GM18951 (cell line): ENCODE data around the gene ARHGAP24.

Source experiments
- POLR2A ChIP-seq: IDR thresholded peaks from 4 replicates; pipeline ENCODE4 v1.6.1; 2011; ENCODE audit warnings: mild to moderate bottlenecking; ENCODE audit not compliant: insufficient read length, insufficient read depth; ENCODE audit errors: extremely low read depth
- in situ Hi-C: fragments of 300-500 bp; cut with MboI; formaldehyde crosslinking; loops from one replicate; pipeline ENCODE4 v1.12.0; 2022; ENCODE audit warnings: low sequenced_read_pairs, mixed read lengths, inconsistent platforms; ENCODE audit not compliant: unreplicated experiment

The ARHGAP24 gene

DNA sequence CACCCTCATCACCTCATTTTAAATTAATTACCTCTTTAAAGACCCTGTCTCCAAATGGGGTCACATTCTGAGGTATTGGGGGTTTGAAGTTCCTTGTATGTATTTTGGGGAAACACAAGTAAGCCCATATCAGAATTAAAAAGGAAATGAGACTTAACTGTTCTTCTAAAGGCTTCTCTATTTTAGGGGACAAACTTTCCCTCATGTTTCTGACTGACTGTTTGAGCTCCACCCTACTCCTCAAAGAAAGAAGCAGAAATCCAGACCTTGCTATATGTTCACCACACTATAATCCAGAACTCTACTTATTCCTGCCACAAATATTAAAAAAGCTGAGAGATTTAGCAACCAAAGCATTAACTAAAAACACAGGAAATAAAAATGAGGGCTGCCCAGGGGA is 258.8 kb downstream of the ARHGAP24 start:
- in situ Hi-C loops = loop anchor here (25.0 kb wide), 1 partner anchor 321 kb away; no protein-coding TSS in a partner anchor
- no peak for TF ChIP-seq POLR2A

- in situ Hi-C loops = loop anchor here (25.0 kb wide), 1 partner anchor 322 kb away; no protein-coding TSS in a partner anchor
- TF ChIP-seq POLR2A = no peak
These were observed 259.5 kb downstream of the ARHGAP24 start for GRCh38 chr4:85734424-85734831.

- no peak for TF ChIP-seq POLR2A
- in situ Hi-C loops = loop anchor here (25.0 kb wide), 1 partner anchor 324 kb away; no protein-coding TSS in a partner anchor
These were observed 261.6 kb downstream of the ARHGAP24 start for GRCh38 chr4:85736571-85736970.

GRCh38 chr4:85737254-85737653 is 262.3 kb downstream of the ARHGAP24 start:
- in situ Hi-C loops = loop anchor here (25.0 kb wide), 1 partner anchor 325 kb away; no protein-coding TSS in a partner anchor
- TF ChIP-seq POLR2A = no peak

DNA sequence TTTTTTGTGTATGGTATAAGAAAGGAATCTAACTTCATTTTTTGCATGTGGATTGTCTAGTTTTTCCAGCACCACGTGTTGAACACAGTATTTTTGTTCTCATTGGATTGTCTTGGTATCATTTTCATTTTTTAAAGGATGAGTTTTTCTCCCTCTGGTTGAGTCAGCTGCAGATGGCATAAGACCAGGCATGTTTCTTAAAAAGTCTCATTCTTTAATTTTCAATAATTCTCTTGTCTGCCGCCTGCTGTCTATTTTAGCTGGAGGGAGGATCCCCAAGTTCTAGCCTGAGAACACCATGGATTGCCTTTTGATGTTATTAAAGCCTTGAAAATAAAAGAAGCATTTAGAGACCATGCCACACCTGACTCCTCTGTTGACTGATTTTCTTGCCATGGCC is 263.8 kb downstream of the ARHGAP24 start:
- in situ Hi-C loops = loop anchor here (25.0 kb wide), 1 partner anchor 326 kb away; no protein-coding TSS in a partner anchor
- TF ChIP-seq POLR2A = no peak

- in situ Hi-C loops = loop anchor here (10.0 to 25.0 kb wide), 2 partner anchors 328 to 596 kb away; no protein-coding TSS in a partner anchor
- TF ChIP-seq POLR2A = no peak
These were observed 265.5 kb downstream of the ARHGAP24 start for GRCh38 chr4:85740431-85740861.

DNA sequence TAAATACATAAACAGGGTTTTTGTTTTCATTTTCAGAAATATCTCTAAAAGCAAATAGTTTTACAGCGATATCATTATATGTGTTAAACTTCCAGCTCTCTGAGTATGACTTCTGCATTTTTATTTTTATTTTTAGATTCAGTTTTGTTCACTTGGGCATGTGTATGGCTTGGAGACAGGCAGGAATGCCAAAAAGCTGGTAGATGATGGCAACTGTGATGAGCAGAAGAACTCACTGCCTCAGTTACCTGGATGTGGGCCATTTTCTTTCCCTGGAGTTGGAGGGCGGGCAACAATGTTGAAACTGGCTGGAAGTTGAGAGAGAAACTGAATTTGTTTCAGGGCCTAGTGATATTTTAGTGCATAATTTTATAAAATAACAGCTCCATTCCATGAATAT is 266.4 kb downstream of the ARHGAP24 start:
- no peak for TF ChIP-seq POLR2A
- in situ Hi-C loops = loop anchor here (10.0 to 25.0 kb wide), 2 partner anchors 329 to 597 kb away; no protein-coding TSS in a partner anchor

- TF ChIP-seq POLR2A = no peak
- in situ Hi-C loops = loop anchor here (10.0 to 25.0 kb wide), 2 partner anchors 330 to 597 kb away; no protein-coding TSS in a partner anchor
These were observed 267.1 kb downstream of the ARHGAP24 start for GRCh38 chr4:85741921-85742591.

DNA sequence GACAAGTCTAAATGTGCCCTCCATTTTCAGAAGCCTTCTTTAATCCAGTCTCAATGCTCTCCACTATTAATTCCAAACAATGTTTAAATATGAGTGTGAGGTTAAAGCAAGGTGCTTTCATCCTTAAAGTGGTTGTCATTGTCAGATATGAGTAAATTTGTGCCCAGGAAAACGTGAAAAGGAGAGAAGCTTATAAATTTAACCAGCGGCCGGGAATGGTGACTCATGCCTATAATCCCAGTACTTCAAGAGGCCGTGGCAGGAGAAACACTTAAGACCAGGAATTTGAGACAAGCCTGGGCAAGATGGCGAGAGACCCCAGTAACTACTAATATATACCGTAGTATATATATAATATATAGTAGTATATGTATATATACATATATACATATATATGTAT is 270.0 kb downstream of the ARHGAP24 start:
- in situ Hi-C loops = loop anchor here (10.0 to 25.0 kb wide), 2 partner anchors 333 to 600 kb away; no protein-coding TSS in a partner anchor
- no peak for TF ChIP-seq POLR2A

DNA sequence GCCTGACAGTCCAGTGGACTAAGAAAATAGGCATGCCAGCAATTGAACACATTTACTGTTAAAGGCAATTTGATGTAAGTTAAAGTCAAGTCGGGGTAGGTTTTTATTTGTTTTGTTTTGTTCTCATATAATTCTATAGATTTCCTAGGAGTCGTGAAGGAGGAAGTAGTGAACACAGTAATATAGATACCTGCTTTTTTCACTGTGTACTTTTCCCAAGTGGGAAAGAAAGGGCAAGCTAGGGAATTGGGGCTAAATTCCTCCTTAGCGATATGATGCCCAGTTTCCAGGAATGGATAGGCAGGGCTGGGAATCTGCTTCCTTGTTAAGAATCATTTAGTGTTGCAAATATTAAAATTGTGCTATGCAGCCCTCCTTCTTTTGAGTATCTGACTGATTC is 271.0 kb downstream of the ARHGAP24 start:
- in situ Hi-C loops = loop anchor here (10.0 to 25.0 kb wide), 2 partner anchors 334 to 601 kb away; no protein-coding TSS in a partner anchor
- no peak for TF ChIP-seq POLR2A

- TF ChIP-seq POLR2A = no peak
- in situ Hi-C loops = loop anchor here (10.0 to 25.0 kb wide), 2 partner anchors 336 to 603 kb away; no protein-coding TSS in a partner anchor
These were observed 273.0 kb downstream of the ARHGAP24 start for GRCh38 chr4:85747882-85748491.

- in situ Hi-C loops = loop anchor here (10.0 to 25.0 kb wide), 2 partner anchors 336 to 604 kb away; no protein-coding TSS in a partner anchor
- TF ChIP-seq POLR2A = no peak
These were observed 273.7 kb downstream of the ARHGAP24 start for GRCh38 chr4:85748654-85749053.

DNA sequence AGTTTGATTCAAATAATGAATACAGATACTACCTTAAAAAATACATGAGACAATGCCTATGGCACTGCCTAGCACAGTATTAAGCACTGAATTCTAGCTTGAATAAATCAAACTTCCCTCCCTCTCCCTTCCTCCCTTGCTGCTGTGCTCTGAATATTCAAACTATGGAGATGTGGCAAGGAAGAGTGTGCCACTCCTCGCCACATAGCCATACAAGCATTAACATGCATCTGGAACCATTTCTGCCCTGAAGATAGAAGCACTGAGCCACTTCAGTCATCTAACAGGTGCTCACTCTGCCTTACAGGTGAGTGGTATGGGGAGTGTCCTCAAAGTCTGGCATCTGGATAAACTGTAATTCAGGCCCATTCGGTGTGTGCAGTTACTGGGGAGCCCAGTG is 276.9 kb downstream of the ARHGAP24 start:
- in situ Hi-C loops = loop anchor here (5.0 kb wide), 1 partner anchor 285 kb away; no protein-coding TSS in a partner anchor
- TF ChIP-seq POLR2A = no peak
